H9 (cell line): ENCODE results near the gene COTL1. TPM values are rescaled to one million over a fixed set of nuclear protein-coding genes. Genes with fewer than 3 reads are reported as not detected.

ENCODE experiments used
- DNase-seq: peaks from one replicate; pipeline ENCODE4 v3.0.0-alpha.2; 2017
- H2AFZ ChIP-seq: one replicate; pipeline ENCODE4 v1.6.1; 2013; ENCODE audit warnings: mild to moderate bottlenecking, low read length, control low read depth, moderate library complexity
- H2AK5ac ChIP-seq: 2 replicates; pipeline ENCODE4 v1.6.1; 2013; ENCODE audit warnings: low read length, control low read depth, mixed read lengths; ENCODE audit not compliant: insufficient read length
- H2BK120ac ChIP-seq: one replicate; pipeline ENCODE4 v1.6.1; 2013; ENCODE audit warnings: low read depth, mild to moderate bottlenecking, low read length, control low read depth, inconsistent platforms; ENCODE audit not compliant: poor library complexity, severe bottlenecking
- H2BK12ac ChIP-seq: 2 replicates; pipeline ENCODE4 v1.6.1; 2013; ENCODE audit warnings: low read length, control low read depth, mixed read lengths, low read depth; ENCODE audit not compliant: insufficient read length
- H2BK15ac ChIP-seq: 2 replicates; pipeline ENCODE4 v1.6.1; 2013; ENCODE audit warnings: low read depth, low read length, control low read depth
- H2BK20ac ChIP-seq: one replicate; pipeline ENCODE4 v1.6.1; 2013; ENCODE audit warnings: low read depth, mild to moderate bottlenecking, low read length, control low read depth, inconsistent platforms; ENCODE audit not compliant: poor library complexity, severe bottlenecking
- H2BK5ac ChIP-seq: 2 replicates; pipeline ENCODE4 v1.6.1; 2013; ENCODE audit warnings: low read length, control low read depth, mixed read lengths; ENCODE audit not compliant: insufficient read length
- H3K14ac ChIP-seq: 2 replicates; pipeline ENCODE4 v1.6.1; 2013; ENCODE audit warnings: low read length, control low read depth; ENCODE audit not compliant: insufficient read depth
- H3K18ac ChIP-seq: 2 replicates; pipeline ENCODE4 v1.6.1; 2013; ENCODE audit warnings: low read depth, mild to moderate bottlenecking, mixed read lengths, low read length, control low read depth; ENCODE audit not compliant: insufficient read length
- H3K23ac ChIP-seq: 2 replicates; pipeline ENCODE4 v1.6.1; 2013; ENCODE audit warnings: low read length, control low read depth, mixed read lengths, low read depth; ENCODE audit not compliant: insufficient read length
- H3K23me2 ChIP-seq: 2 replicates; pipeline ENCODE4 v1.6.1; 2013; ENCODE audit warnings: low read depth, mild to moderate bottlenecking, mixed read lengths, low read length, control low read depth; ENCODE audit not compliant: insufficient read length, poor library complexity, severe bottlenecking
- H3K27ac ChIP-seq: 2 replicates; pipeline ENCODE4 v1.5.1; 2013; ENCODE audit warnings: low read length, control low read depth, mixed read lengths, low read depth; ENCODE audit not compliant: insufficient read length
- H3K27me3 ChIP-seq: 2 replicates; pipeline ENCODE4 v1.6.1; 2013; ENCODE audit warnings: low read length, control low read depth, inconsistent platforms; ENCODE audit not compliant: insufficient read depth
- H3K4ac ChIP-seq: 2 replicates; pipeline ENCODE4 v1.6.1; 2013; ENCODE audit warnings: low read depth, mild to moderate bottlenecking, control low read depth, inconsistent platforms, low read length, moderate library complexity
- H3K4me1 ChIP-seq: 2 replicates; pipeline ENCODE4 v1.6.1; 2013; ENCODE audit warnings: low read length, control low read depth, inconsistent platforms; ENCODE audit not compliant: insufficient read depth
- H3K4me2 ChIP-seq: 2 replicates; pipeline ENCODE4 v1.6.1; 2013; ENCODE audit warnings: low read length, control low read depth, mixed read lengths; ENCODE audit not compliant: insufficient read length, insufficient read depth
- H3K56ac ChIP-seq: 2 replicates; pipeline ENCODE4 v1.6.1; 2013; ENCODE audit warnings: low read depth, mild to moderate bottlenecking, mixed read lengths, low read length, control low read depth; ENCODE audit not compliant: insufficient read length
- H3K79me1 ChIP-seq: 2 replicates; pipeline ENCODE4 v1.6.1; 2013; ENCODE audit warnings: low read depth, mild to moderate bottlenecking, moderate library complexity, low read length, control low read depth, inconsistent platforms; ENCODE audit not compliant: insufficient read depth, poor library complexity, severe bottlenecking
- H3K79me2 ChIP-seq: 2 replicates; pipeline ENCODE4 v1.6.1; 2013; ENCODE audit warnings: low read length, control low read depth, inconsistent platforms; ENCODE audit not compliant: insufficient read depth
- H3K9ac ChIP-seq: 2 replicates; pipeline ENCODE4 v1.6.1; 2013; ENCODE audit warnings: low read length, control low read depth, mixed read lengths; ENCODE audit not compliant: insufficient read length; ENCODE audit errors: extremely low read depth
- H3K9me3 ChIP-seq: one replicate; pipeline ENCODE4 v1.6.1; 2013; ENCODE audit warnings: low read depth, low read length, inconsistent platforms; ENCODE audit not compliant: control insufficient read depth
- H3T11ph ChIP-seq: one replicate; pipeline ENCODE4 v1.6.1; 2013; ENCODE audit warnings: mild to moderate bottlenecking, low read length, control low read depth, inconsistent platforms
- H4K20me1 ChIP-seq: one replicate; pipeline ENCODE4 v1.6.1; 2013; ENCODE audit not compliant: control insufficient read depth, insufficient read length, insufficient read depth
- H4K5ac ChIP-seq: 2 replicates; pipeline ENCODE4 v1.6.1; 2013; ENCODE audit warnings: low read depth, mild to moderate bottlenecking, mixed read lengths, low read length, control low read depth; ENCODE audit not compliant: insufficient read length
- H4K8ac ChIP-seq: replicated peaks from 2 replicates; pipeline ENCODE4 v1.6.1; 2013; ENCODE audit warnings: low read length, control low read depth, mixed read lengths, low read depth; ENCODE audit not compliant: insufficient read length
- H4K91ac ChIP-seq: 2 replicates; pipeline ENCODE4 v1.6.1; 2013; ENCODE audit warnings: low read depth, mild to moderate bottlenecking, moderate library complexity, mixed read lengths, low read length, control low read depth; ENCODE audit not compliant: insufficient read length
- H3K27ac Mint-ChIP-seq, 3 experiments: 2 replicates in 2 of 3; 3 replicates in 1 of 3; pipeline ENCODE4 v1.8.0; 2020 to 2021; ENCODE audit warnings: mixed read lengths in 3 of 3, mild to moderate bottlenecking in 1 of 3, moderate library complexity in 1 of 3
- H3K27me3 Mint-ChIP-seq: 2 replicates; pipeline ENCODE4 v1.8.0; 2021; ENCODE audit warnings: low read depth, mild to moderate bottlenecking, moderate library complexity, mixed read lengths
- H3K36me3 Mint-ChIP-seq, 3 experiments: 2 replicates in 2 of 3; 3 replicates in 1 of 3; pipeline ENCODE4 v1.8.0; 2020 to 2021; ENCODE audit warnings: low read depth in 3 of 3, mixed read lengths in 3 of 3; ENCODE audit not compliant: insufficient read depth in 1 of 3
- H3K4me1 Mint-ChIP-seq, 2 experiments: 2 replicates each; pipeline ENCODE4 v1.8.0; 2020; ENCODE audit warnings: mixed read lengths in 2 of 2
- H3K4me3 Mint-ChIP-seq, 2 experiments: 2 replicates in 1 of 2; 3 replicates in 1 of 2; pipeline ENCODE4 v1.8.0; 2020 to 2021; ENCODE audit warnings: mild to moderate bottlenecking in 2 of 2, mixed read lengths in 2 of 2, moderate library complexity in 1 of 2
- H3K9me3 Mint-ChIP-seq, 2 experiments: 2 replicates in 1 of 2; 3 replicates in 1 of 2; pipeline ENCODE4 v1.8.0; 2020; ENCODE audit warnings: mild to moderate bottlenecking in 2 of 2, mixed read lengths in 2 of 2, moderate library complexity in 1 of 2
- WGBS: extraction: QIAGEN DNeasy Blood & Tissue Kit; methylation state at CpG from one replicate; pipeline ENCODE4 v1.1.7; 2013; ENCODE audit warnings: missing lambda C conversion rate, low lambda C conversion rate, mixed read lengths; ENCODE audit not compliant: insufficient read length; ENCODE audit errors: extremely low coverage; 5-methylcytosine and 5-hydroxymethylcytosine counted together
- total RNA-seq: library from RNA; stranded (reverse); gene quantifications from 2 replicates; pipeline ENCODE4 v1.2.1, GENCODE V29; 2021
- TF ChIP-seq, protein P1 (sequence below): fragments of 200-600 bp; sonication (generic); conservative IDR thresholded peaks from 3 replicates; pipeline ENCODE4 v1.8.0; 2021; ENCODE audit warnings: antibody characterized with exemption, mild to moderate bottlenecking

Gene COTL1
- total RNA-seq, 1 experiment from 2014 or later: 81.4 TPM

DNA sequence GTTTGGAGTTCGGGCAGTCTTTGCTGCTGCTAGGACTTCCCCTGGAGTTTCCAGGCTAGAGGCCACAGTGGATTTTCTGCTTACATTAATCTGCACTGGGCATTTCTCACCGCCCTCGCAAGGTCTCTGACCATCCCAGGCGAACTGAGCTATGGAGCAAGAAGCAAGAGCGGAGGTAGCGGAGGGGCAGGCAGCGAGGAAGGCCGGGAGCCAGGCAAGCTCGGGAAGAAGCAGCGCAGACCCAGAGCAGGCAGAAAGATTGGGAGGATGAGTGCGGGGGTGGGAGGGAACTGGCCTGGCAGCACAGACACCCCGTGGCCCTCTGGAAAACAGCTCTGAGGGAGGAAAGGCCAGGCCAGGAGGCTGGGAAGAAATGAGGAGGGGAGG lies 3.8 kb downstream of the COTL1 start:
- Histone ChIP-seq H4K5ac (no peak overlapping the region), H3K27me3 (peaks cover 3% of the 10 kb centered on the region; the same call in 1 of the 2 replicates), H4K91ac (no peak overlapping the region), H2BK20ac (no peak overlapping the region), H3K79me2 (peaks cover 11% of the 10 kb centered on the region; the same call in 1 of the 2 replicates), H2AK5ac (no peak overlapping the region), H4K8ac (no peak overlapping the region), H2AFZ (no peak overlapping the region), H3K4me2 (no peak overlapping the region), H2BK5ac (no peak overlapping the region), H3K4ac (no peak overlapping the region), H3K18ac (no peak overlapping the region), H3K79me1 (peaks cover 6% of the 10 kb centered on the region), H2BK120ac (no peak overlapping the region), H2BK12ac (no peak overlapping the region), H4K20me1 (no peaks in the 10 kb centered on the region), H3K23me2 (peaks cover 11% of the 10 kb centered on the region), H3K27ac (no peak overlapping the region), H3K14ac (no peak overlapping the region), H3K56ac (no peak overlapping the region), H3T11ph (no peak overlapping the region), H3K4me1 (no peaks in the 10 kb centered on the region), H3K9me3 (no peaks in the 10 kb centered on the region), H3K23ac (no peak overlapping the region), H3K9ac (no peak overlapping the region), H2BK15ac (no peak overlapping the region)
- Mint-ChIP-seq H3K36me3 (peaks cover 4 to 16% (median 13%) of the 10 kb centered on the region in 3 experiments), H3K4me3 (no peak overlapping the region), H3K9me3 (no peaks in the 10 kb centered on the region), H3K27me3 (peaks cover 12% of the 10 kb centered on the region), H3K4me1 (peaks cover 26 to 34% of the 10 kb centered on the region in 2 experiments), H3K27ac (0 out of 7 replicates have a peak overlapping the region, but pooled peaks of 1 of the 3 experiments have one; percentile 26)
- WGBS: no CpG with 5 or more reads among the region's 12 CpGs
- no peak for DNase-seq
- TF ChIP-seq, protein P1, sequence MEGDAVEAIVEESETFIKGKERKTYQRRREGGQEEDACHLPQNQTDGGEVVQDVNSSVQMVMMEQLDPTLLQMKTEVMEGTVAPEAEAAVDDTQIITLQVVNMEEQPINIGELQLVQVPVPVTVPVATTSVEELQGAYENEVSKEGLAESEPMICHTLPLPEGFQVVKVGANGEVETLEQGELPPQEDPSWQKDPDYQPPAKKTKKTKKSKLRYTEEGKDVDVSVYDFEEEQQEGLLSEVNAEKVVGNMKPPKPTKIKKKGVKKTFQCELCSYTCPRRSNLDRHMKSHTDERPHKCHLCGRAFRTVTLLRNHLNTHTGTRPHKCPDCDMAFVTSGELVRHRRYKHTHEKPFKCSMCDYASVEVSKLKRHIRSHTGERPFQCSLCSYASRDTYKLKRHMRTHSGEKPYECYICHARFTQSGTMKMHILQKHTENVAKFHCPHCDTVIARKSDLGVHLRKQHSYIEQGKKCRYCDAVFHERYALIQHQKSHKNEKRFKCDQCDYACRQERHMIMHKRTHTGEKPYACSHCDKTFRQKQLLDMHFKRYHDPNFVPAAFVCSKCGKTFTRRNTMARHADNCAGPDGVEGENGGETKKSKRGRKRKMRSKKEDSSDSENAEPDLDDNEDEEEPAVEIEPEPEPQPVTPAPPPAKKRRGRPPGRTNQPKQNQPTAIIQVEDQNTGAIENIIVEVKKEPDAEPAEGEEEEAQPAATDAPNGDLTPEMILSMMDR: no peak
